Testis (tissue), 3 donors: Measurements from ENCODE around the gene CYP2U1. TPM values are rescaled to one million over a fixed set of nuclear protein-coding genes. Genes with fewer than 3 reads are reported as not detected.
A peak's percentile ranks its signal among the peaks of the same experiment; 100 is the strongest.

Source experiments
- DNase-seq: peaks from one replicate; pipeline ENCODE4 v3.0.0-alpha.2; 2019
- H3K27ac ChIP-seq, 2 donors: fragments of 200-600 bp; sonication (generic); one replicate each; pipeline ENCODE4 v1.5.1; 2019
- H3K27me3 ChIP-seq: fragments of 200-600 bp; sonication (generic); one replicate; pipeline ENCODE4 v1.5.1; 2019
- H3K36me3 ChIP-seq: fragments of 200-600 bp; sonication (generic); one replicate; pipeline ENCODE4 v1.5.1; 2017; ENCODE audit warnings: low read depth; ENCODE audit errors: missing control alignments
- H3K4me1 ChIP-seq: fragments of 200-600 bp; sonication (generic); one replicate; pipeline ENCODE4 v1.5.1; 2019
- H3K4me3 ChIP-seq, 2 donors: fragments of 200-600 bp; sonication (generic); one replicate each; pipeline ENCODE4 v1.5.1; 2017 to 2019
- H3K9me3 ChIP-seq: fragments of 200-600 bp; sonication (generic); one replicate; pipeline ENCODE4 v1.5.1; 2017
- CTCF ChIP-seq, 3 experiments: fragments of 450-650 bp in 2 of 3; fragments of 200-600 bp in 1 of 3; sonication (generic) in 1 of 3; IDR thresholded peaks; one replicate each; pipeline ENCODE4 v1.5.1; 2016 to 2019; ENCODE audit warnings: antibody characterized with exemption in 3 of 3, mild to moderate bottlenecking in 2 of 3, moderate library complexity in 1 of 3
- POLR2A ChIP-seq: fragments of 450-650 bp; IDR thresholded peaks from one replicate; pipeline ENCODE4 v1.6.1; 2017; ENCODE audit warnings: antibody characterized with exemption, mild to moderate bottlenecking, moderate library complexity
- WGBS, 2 donors: methylation state at CpG; one replicate each; pipeline ENCODE4 v1.1.5; 2018; 5-methylcytosine and 5-hydroxymethylcytosine counted together
- intact Hi-C: fragments of 100-400 bp; cut with DNase I; formaldehyde crosslinking; loops from one replicate; pipeline ENCODE4 v1.15.1; 2023; ENCODE audit warnings: low total_unique reads
- polyA plus RNA-seq: library from polyadenylated mRNA; stranded (reverse); fragments of 350-450 nt; fragmentation: Illumina TruSeq; extraction: RNeasy Lipid Tissue Mini Kit (QIAGEN cat#74804); gene quantifications from one replicate; pipeline ENCODE4 v1.2.3, GENCODE V29; 2014; ENCODE audit warnings: low read depth, low replicate concordance; ENCODE audit not compliant: insufficient read depth
- total RNA-seq, 2 donors: library from RNA; depleted of rRNA; stranded (reverse); fragments of >200 nt; gene quantifications; one replicate each; pipeline ENCODE4 v1.2.3, GENCODE V29; 2016

Gene CYP2U1
- total and polyA plus RNA-seq, 3 donors from 2014 or later, result 6.9 to 8.5 (median 7.7) TPM

GRCh38 chr4:107906458-107907100 lies 24.8 kb upstream of the CYP2U1 start:
- no peak for TF ChIP-seq POLR2A
- TF ChIP-seq CTCF (IDR thresholded peaks at IDR 0.05), result no peak
- WGBS, 2 donors, result 94 to 99% methylated on average over 4 of the region's 4 CpGs

GRCh38 chr4:107908377-107908776 lies 23.0 kb upstream of the CYP2U1 start:
- WGBS, 2 donors, result 86 to 95% methylated on average over 7 of the region's 7 CpGs
- DNase-seq, result no peak
- H3K9me3 ChIP-seq, result no peaks in the 10 kb centered on the region
- intact Hi-C loops, result no loop called here
- no peak overlapping the region for H3K27ac ChIP-seq
- no peak overlapping the region for H3K4me3 ChIP-seq
- TF ChIP-seq POLR2A (no peak), CTCF (IDR thresholded peaks at IDR 0.05) (no peak)
- no peaks in the 10 kb centered on the region for H3K27me3 ChIP-seq
- no peaks in the 10 kb centered on the region for H3K4me1 ChIP-seq
- H3K36me3 ChIP-seq, result no peaks in the 10 kb centered on the region

More at GRCh38 chr4:107906458-107907100, 24.8 kb upstream of the CYP2U1 start:
- intact Hi-C loops, result no loop called here
- Histone ChIP-seq H3K36me3 (no peaks in the 10 kb centered on the region), H3K4me1 (no peaks in the 10 kb centered on the region), H3K4me3 (no peak overlapping the region), H3K27me3 (no peaks in the 10 kb centered on the region), H3K27ac (no peak overlapping the region), H3K9me3 (no peaks in the 10 kb centered on the region)
- no peak for DNase-seq

GRCh38 chr4:107913283-107913899 lies 18.0 kb upstream of the CYP2U1 start:
- TF ChIP-seq POLR2A (no peak), CTCF (IDR thresholded peaks at IDR 0.05) (peak; percentile 71 to 90 (median 74))
- H3K4me1 ChIP-seq, result no peaks in the 10 kb centered on the region
- intact Hi-C loops, result no loop called here
- no peaks in the 10 kb centered on the region for H3K36me3 ChIP-seq
- H3K4me3 ChIP-seq, result no peak overlapping the region
- H3K27ac ChIP-seq, result no peak overlapping the region
- WGBS, 2 donors, result 18 to 35% methylated on average over 2 of the region's 2 CpGs
- H3K27me3 ChIP-seq, result no peaks in the 10 kb centered on the region
- peak; percentile 47 for DNase-seq
- no peaks in the 10 kb centered on the region for H3K9me3 ChIP-seq

- DNase-seq, result no peak
- WGBS, 2 donors, result 90 to 96% methylated on average over 1 of the region's 1 CpG
- TF ChIP-seq CTCF (IDR thresholded peaks at IDR 0.05) (no peak), POLR2A (no peak)
- no peaks in the 10 kb centered on the region for H3K27me3 ChIP-seq
- no peaks in the 10 kb centered on the region for H3K9me3 ChIP-seq
- no peak overlapping the region for H3K4me3 ChIP-seq
- H3K4me1 ChIP-seq, result no peaks in the 10 kb centered on the region
- H3K27ac ChIP-seq, result no peak overlapping the region
- no peaks in the 10 kb centered on the region for H3K36me3 ChIP-seq
- intact Hi-C loops, result loop anchor here (5.0 kb wide), 1 partner anchor 153 kb away; no protein-coding TSS in a partner anchor
Observed at GRCh38 chr4:107915220-107915619, 16.1 kb upstream of the CYP2U1 start.
